Neural progenitor cell (in vitro differentiated cells): ENCODE measurements around the gene PARP11. TPM values are rescaled to one million over a fixed set of nuclear protein-coding genes. Genes with fewer than 3 reads are reported as not detected.

ENCODE experiments used
- DNase-seq: peaks from one replicate; pipeline ENCODE4 v3.0.0-alpha.2; 2016; ENCODE audit warnings: low spot score
- H2AFZ ChIP-seq: fragments of 200-600 bp; sonication (generic); replicated peaks from 2 replicates; pipeline ENCODE4 v1.6.1; 2016; ENCODE audit warnings: antibody characterized with exemption
- H3F3A ChIP-seq: fragments of 200-600 bp; sonication (generic); 2 replicates; pipeline ENCODE4 v1.6.1; 2016; ENCODE audit warnings: antibody characterized with exemption, low read depth
- H3K27ac ChIP-seq: fragments of 200-600 bp; sonication (generic); 2 replicates; pipeline ENCODE4 v1.5.1; 2016; ENCODE audit warnings: mild to moderate bottlenecking
- H3K27me3 ChIP-seq: fragments of 200-600 bp; sonication (generic); 2 replicates; pipeline ENCODE4 v1.6.1; 2016; ENCODE audit warnings: mild to moderate bottlenecking, moderate library complexity
- H3K36me3 ChIP-seq: fragments of 200-600 bp; sonication (generic); 2 replicates; pipeline ENCODE4 v1.5.1; 2016
- H3K4me1 ChIP-seq: fragments of 200-600 bp; sonication (generic); 2 replicates; pipeline ENCODE4 v1.6.1; 2016; ENCODE audit warnings: mixed run types
- H3K4me2 ChIP-seq: fragments of 200-600 bp; sonication (generic); 2 replicates; pipeline ENCODE4 v1.6.1; 2016
- H3K4me3 ChIP-seq: fragments of 200-600 bp; sonication (generic); 2 replicates; pipeline ENCODE4 v1.5.1; 2016
- H3K79me2 ChIP-seq: fragments of 200-600 bp; sonication (generic); 2 replicates; pipeline ENCODE4 v1.6.1; 2016; ENCODE audit warnings: low read depth
- H3K9ac ChIP-seq: fragments of 200-600 bp; sonication (generic); 2 replicates; pipeline ENCODE4 v1.6.1; 2016
- H3K9me3 ChIP-seq: fragments of 200-600 bp; sonication (generic); 2 replicates; pipeline ENCODE4 v1.5.1; 2016; ENCODE audit warnings: low read depth
- H4K20me1 ChIP-seq: fragments of 200-600 bp; sonication (generic); 2 replicates; pipeline ENCODE4 v1.6.1; 2016; ENCODE audit warnings: low read depth
- H3K27ac Mint-ChIP-seq: 3 replicates; pipeline ENCODE4 v1.8.0; 2021; ENCODE audit warnings: mixed read lengths
- H3K27me3 Mint-ChIP-seq: 2 replicates; pipeline ENCODE4 v1.8.0; 2022; ENCODE audit warnings: low read depth, mild to moderate bottlenecking, inconsistent platforms, moderate library complexity, mixed read lengths; ENCODE audit not compliant: insufficient read depth
- H3K36me3 Mint-ChIP-seq: 3 replicates; pipeline ENCODE4 v1.8.0; 2021; ENCODE audit warnings: mixed read lengths
- H3K4me1 Mint-ChIP-seq: 3 replicates; pipeline ENCODE4 v1.8.0; 2021; ENCODE audit warnings: mixed read lengths
- H3K4me3 Mint-ChIP-seq: 3 replicates; pipeline ENCODE4 v1.8.0; 2021; ENCODE audit warnings: mild to moderate bottlenecking, moderate library complexity, mixed read lengths
- H3K9me3 Mint-ChIP-seq: 3 replicates; pipeline ENCODE4 v1.8.0; 2020; ENCODE audit warnings: mixed read lengths
- CTCF ChIP-seq: fragments of 200-600 bp; sonication (generic); IDR thresholded peaks from 2 replicates; pipeline ENCODE4 v1.5.1; 2017; ENCODE audit warnings: antibody characterized with exemption, mild to moderate bottlenecking
- EZH2 ChIP-seq: fragments of 200-600 bp; sonication (generic); IDR thresholded peaks from 2 replicates; pipeline ENCODE4 v1.6.1; 2017; ENCODE audit warnings: antibody characterized with exemption, mild to moderate bottlenecking, moderate library complexity
- EZH2phosphoT487 ChIP-seq: fragments of 200-600 bp; sonication (generic); IDR thresholded peaks from 2 replicates; pipeline ENCODE4 v1.6.1; 2017; ENCODE audit warnings: antibody characterized with exemption
- total RNA-seq: library from RNA; depleted of rRNA; stranded (reverse); fragments of >200 nt; gene quantifications from 2 replicates; pipeline ENCODE4 v1.2.3, GENCODE V29; 2015; ENCODE audit warnings: low replicate concordance

Gene PARP11
- total RNA-seq, 1 donor from 2014 or later, result 12.2 TPM

- Histone ChIP-seq H3K27me3 (no peaks in the 10 kb centered on the region), H3K4me3 (no peak overlapping the region), H3K27ac (no peak overlapping the region), H3K4me1 (peaks cover 3% of the 10 kb centered on the region), H3K9me3 (no peaks in the 10 kb centered on the region), H3K9ac (no peak overlapping the region), H3K36me3 (no peaks in the 10 kb centered on the region), H3K4me2 (no peak overlapping the region), H3K79me2 (no peaks in the 10 kb centered on the region), H4K20me1 (no peaks in the 10 kb centered on the region), H2AFZ (no peak overlapping the region), H3F3A (no peaks in the 10 kb centered on the region)
- no peak for DNase-seq
- Mint-ChIP-seq H3K4me1 (no peaks in the 10 kb centered on the region), H3K9me3 (no peaks in the 10 kb centered on the region), H3K27ac (no peak overlapping the region), H3K27me3 (no peaks in the 10 kb centered on the region), H3K4me3 (no peak overlapping the region), H3K36me3 (peaks cover 12% of the 10 kb centered on the region)
- TF ChIP-seq EZH2 (no peak), EZH2phosphoT487 (no peak), CTCF (no peak)
Observed at GRCh38 chr12:3820122-3820521, 53.1 kb downstream of the PARP11 start.

GRCh38 chr12:3816266-3816665 is 56.9 kb downstream of the PARP11 start:
- Histone ChIP-seq H3F3A (no peaks in the 10 kb centered on the region), H3K4me1 (no peaks in the 10 kb centered on the region), H3K4me2 (no peak overlapping the region), H3K79me2 (no peaks in the 10 kb centered on the region), H3K4me3 (no peak overlapping the region), H3K27ac (no peak overlapping the region), H3K9ac (no peak overlapping the region), H4K20me1 (no peaks in the 10 kb centered on the region), H2AFZ (no peak overlapping the region), H3K36me3 (peaks cover 6% of the 10 kb centered on the region), H3K9me3 (no peaks in the 10 kb centered on the region), H3K27me3 (no peaks in the 10 kb centered on the region)
- no peak overlapping the region for H3K27ac Mint-ChIP-seq
- H3K4me1 Mint-ChIP-seq, result no peaks in the 10 kb centered on the region
- H3K9me3 Mint-ChIP-seq, result no peaks in the 10 kb centered on the region
- H3K4me3 Mint-ChIP-seq, result no peak overlapping the region
- DNase-seq, result no peak
- TF ChIP-seq EZH2 (no peak), EZH2phosphoT487 (no peak), CTCF (no peak)
- no peaks in the 10 kb centered on the region for H3K27me3 Mint-ChIP-seq
- H3K36me3 Mint-ChIP-seq, result peaks cover 12% of the 10 kb centered on the region

GRCh38 chr12:3815094-3815766 is 58.0 kb downstream of the PARP11 start:
- H3K4me1 Mint-ChIP-seq, result no peaks in the 10 kb centered on the region
- Histone ChIP-seq H3K4me3 (no peak overlapping the region), H3K4me1 (no peaks in the 10 kb centered on the region), H3K36me3 (peaks cover 6% of the 10 kb centered on the region), H3F3A (no peaks in the 10 kb centered on the region), H3K27ac (no peak overlapping the region), H4K20me1 (no peaks in the 10 kb centered on the region), H3K9me3 (no peaks in the 10 kb centered on the region), H3K9ac (no peak overlapping the region), H3K27me3 (no peaks in the 10 kb centered on the region), H2AFZ (no peak overlapping the region), H3K79me2 (no peaks in the 10 kb centered on the region), H3K4me2 (no peak overlapping the region)
- H3K36me3 Mint-ChIP-seq, result peaks cover 14% of the 10 kb centered on the region
- no peaks in the 10 kb centered on the region for H3K9me3 Mint-ChIP-seq
- TF ChIP-seq EZH2phosphoT487 (no peak), EZH2 (no peak), CTCF (no peak)
- H3K4me3 Mint-ChIP-seq, result no peak overlapping the region
- no peaks in the 10 kb centered on the region for H3K27me3 Mint-ChIP-seq
- no peak for DNase-seq
- H3K27ac Mint-ChIP-seq, result no peak overlapping the region
